ENCODE measurements around the gene PRDM16. TPM values are rescaled to one million over a fixed set of nuclear protein-coding genes. Genes with fewer than 3 reads are reported as not detected.

PRDM16 gene
- total and polyA plus RNA-seq, 2 experiments from 2014 or later: 0.14 to 0.16 TPM

GRCh38 chr1:3336641-3337630 lies 267.9 kb downstream of the PRDM16 start:
- H3K4me2 ChIP-seq: no peak overlapping the region
- H3K79me2 ChIP-seq (replicated peaks; ENCODE audit: insufficient read depth): no peaks in the 10 kb centered on the region
- ATAC-seq: peak; percentile 28; the same call in 1 of the 3 replicates
- H3K4me3 ChIP-seq: no peak overlapping the region
- no peaks in the 10 kb centered on the region for H3K27me3 ChIP-seq (ENCODE audit: insufficient read depth)
- TF ChIP-seq REST (IDR thresholded peaks at IDR 0.05; ENCODE audit: unreplicated experiment): no peak
- TF ChIP-seq JUNB (IDR thresholded peaks at IDR 0.05; ENCODE audit: unreplicated experiment): no peak
- no peak for TF ChIP-seq NANOG (IDR thresholded peaks at IDR 0.05; ENCODE audit: borderline replicate concordance)
- TF ChIP-seq STAT1 (IDR thresholded peaks at IDR 0.05; ENCODE audit: unreplicated experiment): no peak
- no peak for TF ChIP-seq POLR2AphosphoS5 (IDR thresholded peaks at IDR 0.05; ENCODE audit: low read depth)
- TF ChIP-seq, protein P1, sequence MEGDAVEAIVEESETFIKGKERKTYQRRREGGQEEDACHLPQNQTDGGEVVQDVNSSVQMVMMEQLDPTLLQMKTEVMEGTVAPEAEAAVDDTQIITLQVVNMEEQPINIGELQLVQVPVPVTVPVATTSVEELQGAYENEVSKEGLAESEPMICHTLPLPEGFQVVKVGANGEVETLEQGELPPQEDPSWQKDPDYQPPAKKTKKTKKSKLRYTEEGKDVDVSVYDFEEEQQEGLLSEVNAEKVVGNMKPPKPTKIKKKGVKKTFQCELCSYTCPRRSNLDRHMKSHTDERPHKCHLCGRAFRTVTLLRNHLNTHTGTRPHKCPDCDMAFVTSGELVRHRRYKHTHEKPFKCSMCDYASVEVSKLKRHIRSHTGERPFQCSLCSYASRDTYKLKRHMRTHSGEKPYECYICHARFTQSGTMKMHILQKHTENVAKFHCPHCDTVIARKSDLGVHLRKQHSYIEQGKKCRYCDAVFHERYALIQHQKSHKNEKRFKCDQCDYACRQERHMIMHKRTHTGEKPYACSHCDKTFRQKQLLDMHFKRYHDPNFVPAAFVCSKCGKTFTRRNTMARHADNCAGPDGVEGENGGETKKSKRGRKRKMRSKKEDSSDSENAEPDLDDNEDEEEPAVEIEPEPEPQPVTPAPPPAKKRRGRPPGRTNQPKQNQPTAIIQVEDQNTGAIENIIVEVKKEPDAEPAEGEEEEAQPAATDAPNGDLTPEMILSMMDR (conservative IDR thresholded peaks at IDR 0.05; ENCODE audit: low read depth in 2 of 2): no peak
- no peak for TF ChIP-seq ZNF114 (CRISPR knock-in tag; IDR thresholded peaks at IDR 0.05)
- no peak for TF ChIP-seq ETS1 (IDR thresholded peaks at IDR 0.05)
- TF ChIP-seq, protein P2, sequence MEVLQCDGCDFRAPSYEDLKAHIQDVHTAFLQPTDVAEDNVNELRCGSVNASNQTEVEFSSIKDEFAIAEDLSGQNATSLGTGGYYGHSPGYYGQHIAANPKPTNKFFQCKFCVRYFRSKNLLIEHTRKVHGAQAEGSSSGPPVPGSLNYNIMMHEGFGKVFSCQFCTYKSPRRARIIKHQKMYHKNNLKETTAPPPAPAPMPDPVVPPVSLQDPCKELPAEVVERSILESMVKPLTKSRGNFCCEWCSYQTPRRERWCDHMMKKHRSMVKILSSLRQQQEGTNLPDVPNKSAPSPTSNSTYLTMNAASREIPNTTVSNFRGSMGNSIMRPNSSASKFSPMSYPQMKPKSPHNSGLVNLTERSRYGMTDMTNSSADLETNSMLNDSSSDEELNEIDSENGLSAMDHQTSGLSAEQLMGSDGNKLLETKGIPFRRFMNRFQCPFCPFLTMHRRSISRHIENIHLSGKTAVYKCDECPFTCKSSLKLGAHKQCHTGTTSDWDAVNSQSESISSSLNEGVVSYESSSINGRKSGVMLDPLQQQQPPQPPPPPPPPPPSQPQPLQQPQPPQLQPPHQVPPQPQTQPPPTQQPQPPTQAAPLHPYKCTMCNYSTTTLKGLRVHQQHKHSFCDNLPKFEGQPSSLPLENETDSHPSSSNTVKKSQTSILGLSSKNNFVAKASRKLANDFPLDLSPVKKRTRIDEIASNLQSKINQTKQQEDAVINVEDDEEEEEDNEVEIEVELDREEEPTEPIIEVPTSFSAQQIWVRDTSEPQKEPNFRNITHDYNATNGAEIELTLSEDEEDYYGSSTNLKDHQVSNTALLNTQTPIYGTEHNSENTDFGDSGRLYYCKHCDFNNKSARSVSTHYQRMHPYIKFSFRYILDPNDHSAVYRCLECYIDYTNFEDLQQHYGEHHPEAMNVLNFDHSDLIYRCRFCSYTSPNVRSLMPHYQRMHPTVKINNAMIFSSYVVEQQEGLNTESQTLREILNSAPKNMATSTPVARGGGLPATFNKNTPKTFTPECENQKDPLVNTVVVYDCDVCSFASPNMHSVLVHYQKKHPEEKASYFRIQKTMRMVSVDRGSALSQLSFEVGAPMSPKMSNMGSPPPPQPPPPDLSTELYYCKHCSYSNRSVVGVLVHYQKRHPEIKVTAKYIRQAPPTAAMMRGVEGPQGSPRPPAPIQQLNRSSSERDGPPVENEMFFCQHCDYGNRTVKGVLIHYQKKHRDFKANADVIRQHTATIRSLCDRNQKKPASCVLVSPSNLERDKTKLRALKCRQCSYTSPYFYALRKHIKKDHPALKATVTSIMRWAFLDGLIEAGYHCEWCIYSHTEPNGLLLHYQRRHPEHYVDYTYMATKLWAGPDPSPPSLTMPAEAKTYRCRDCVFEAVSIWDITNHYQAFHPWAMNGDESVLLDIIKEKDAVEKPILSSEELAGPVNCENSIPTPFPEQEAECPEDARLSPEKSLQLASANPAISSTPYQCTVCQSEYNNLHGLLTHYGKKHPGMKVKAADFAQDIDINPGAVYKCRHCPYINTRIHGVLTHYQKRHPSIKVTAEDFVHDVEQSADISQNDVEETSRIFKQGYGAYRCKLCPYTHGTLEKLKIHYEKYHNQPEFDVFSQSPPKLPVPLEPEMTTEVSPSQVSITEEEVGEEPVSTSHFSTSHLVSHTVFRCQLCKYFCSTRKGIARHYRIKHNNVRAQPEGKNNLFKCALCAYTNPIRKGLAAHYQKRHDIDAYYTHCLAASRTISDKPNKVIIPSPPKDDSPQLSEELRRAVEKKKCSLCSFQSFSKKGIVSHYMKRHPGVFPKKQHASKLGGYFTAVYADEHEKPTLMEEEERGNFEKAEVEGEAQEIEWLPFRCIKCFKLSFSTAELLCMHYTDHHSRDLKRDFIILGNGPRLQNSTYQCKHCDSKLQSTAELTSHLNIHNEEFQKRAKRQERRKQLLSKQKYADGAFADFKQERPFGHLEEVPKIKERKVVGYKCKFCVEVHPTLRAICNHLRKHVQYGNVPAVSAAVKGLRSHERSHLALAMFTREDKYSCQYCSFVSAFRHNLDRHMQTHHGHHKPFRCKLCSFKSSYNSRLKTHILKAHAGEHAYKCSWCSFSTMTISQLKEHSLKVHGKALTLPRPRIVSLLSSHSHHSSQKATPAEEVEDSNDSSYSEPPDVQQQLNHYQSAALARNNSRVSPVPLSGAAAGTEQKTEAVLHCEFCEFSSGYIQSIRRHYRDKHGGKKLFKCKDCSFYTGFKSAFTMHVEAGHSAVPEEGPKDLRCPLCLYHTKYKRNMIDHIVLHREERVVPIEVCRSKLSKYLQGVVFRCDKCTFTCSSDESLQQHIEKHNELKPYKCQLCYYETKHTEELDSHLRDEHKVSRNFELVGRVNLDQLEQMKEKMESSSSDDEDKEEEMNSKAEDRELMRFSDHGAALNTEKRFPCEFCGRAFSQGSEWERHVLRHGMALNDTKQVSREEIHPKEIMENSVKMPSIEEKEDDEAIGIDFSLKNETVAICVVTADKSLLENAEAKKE (CRISPR knock-in tag; IDR thresholded peaks at IDR 0.05): no peak
- TF ChIP-seq CREB1 (CRISPR knock-in tag; IDR thresholded peaks at IDR 0.05; ENCODE audit: low read depth): no peak
- no peak for TF ChIP-seq EZH2 (IDR thresholded peaks at IDR 0.05; ENCODE audit: low read depth, unreplicated experiment)
- H3K36me3 ChIP-seq (ENCODE audit: insufficient read depth): no peaks in the 10 kb centered on the region
- H4K20me1 ChIP-seq (replicated peaks; ENCODE audit: insufficient read depth): no peaks in the 10 kb centered on the region
- H3K4me1 ChIP-seq (ENCODE audit: insufficient read depth): no peaks in the 10 kb centered on the region
- H3K9me2 ChIP-seq (ENCODE audit: insufficient read depth): no peaks in the 10 kb centered on the region
- no peaks in the 10 kb centered on the region for H3K36me3 Mint-ChIP-seq (ENCODE audit: low read depth)
- no peak overlapping the region for H2AFZ ChIP-seq
- H3K4me3 Mint-ChIP-seq: no peak overlapping the region
- peaks cover 4% of the 10 kb centered on the region; the same call in 1 of the 3 replicates for H3K4me1 Mint-ChIP-seq
- DNase-seq (ENCODE audit: low spot score): no peak
- no peak overlapping the region for H3K27ac Mint-ChIP-seq
- H3K9me3 Mint-ChIP-seq: no peaks in the 10 kb centered on the region
- H3F3A ChIP-seq (replicated peaks; ENCODE audit: low read depth): peaks cover 9% of the 10 kb centered on the region; the same call in 1 of the 2 replicates
- peaks cover 19% of the 10 kb centered on the region for H3K27me3 Mint-ChIP-seq (ENCODE audit: insufficient read depth, low read depth, poor library complexity)
- no peak overlapping the region for H3K27ac ChIP-seq (ENCODE audit: low read depth)

All from GM23338 (cell line).